ENCODE results near the gene MS4A4E. TPM values are rescaled to one million over a fixed set of nuclear protein-coding genes. Genes with fewer than 3 reads are reported as not detected.
"Not testable (repeated sequence)": the region's sequence is repeated elsewhere in the genome, so short reads cannot be mapped to it uniquely, and the experiment has no call there.

Gene MS4A4E
- total and polyA plus RNA-seq, 2 donors (not counting 3 experiments of a cell fraction or from before 2014, with no cell fraction given): not detected

DNA sequence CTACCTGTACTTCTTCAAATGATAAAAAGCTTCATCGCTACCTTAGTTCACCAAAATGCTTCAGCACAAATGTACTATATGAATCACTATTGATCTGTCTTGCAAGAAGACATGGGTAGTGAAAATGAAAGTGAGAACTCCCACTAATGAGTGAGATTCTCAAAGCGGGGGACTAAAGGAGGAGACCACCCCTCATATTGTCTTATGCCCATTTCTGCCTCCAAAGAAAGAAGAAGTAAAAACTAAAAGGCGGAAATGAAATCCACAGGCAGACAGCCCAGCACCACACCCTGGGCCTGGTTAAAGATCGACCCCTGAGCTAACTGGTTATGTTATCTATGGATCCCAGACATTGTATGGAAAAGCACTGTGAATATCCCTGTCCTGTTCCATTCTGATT, 50.4 kb downstream of the MS4A4E start:
- peaks cover 37% of the 10 kb centered on the region for H3K4me1 ChIP-seq (ENCODE audit: control insufficient read depth, extremely low read depth, insufficient read depth, low read length)
- H3K9me3 ChIP-seq (replicated peaks; ENCODE audit: control insufficient read depth, insufficient read depth, low read length); dilution Hi-C loops (cut with MboI; ENCODE audit: extremely low pct_ligation_motif_present, low sequenced_read_pairs); H3K27me3 ChIP-seq (ENCODE audit: control insufficient read depth in 2 of 2, insufficient read depth in 2 of 2, low read length in 2 of 2); H3K9ac ChIP-seq (replicated peaks; ENCODE audit: extremely low read depth, insufficient read depth, low read length); H4K20me1 ChIP-seq (replicated peaks; ENCODE audit: control insufficient read depth, extremely low read depth, insufficient read depth, low read length); H3K4me2 ChIP-seq (ENCODE audit: insufficient read depth, low read length); DNase-seq (ENCODE audit: low read depth, low spot score); H3K36me3 ChIP-seq (ENCODE audit: control insufficient read depth in 2 of 2, extremely low read depth in 1 of 2, insufficient read depth in 2 of 2, low read length in 2 of 2); H3K4me3 ChIP-seq (replicated peaks in 1 of 3; ENCODE audit: insufficient read depth in 1 of 3, low read depth in 1 of 3, low read length in 3 of 3); BruUV-seq (replicated peaks); FAIRE-seq; H3K79me2 ChIP-seq (ENCODE audit: control insufficient read depth, insufficient read depth, low read length); H3K9me1 ChIP-seq (replicated peaks; ENCODE audit: control insufficient read depth, extremely low read depth, insufficient read depth, low read length); H2AFZ ChIP-seq (ENCODE audit: low read depth, low read length): not testable (repeated sequence)
- CTCF ChIA-PET: interaction anchor here (1.1 to 5.6 kb wide), 6 partner anchors 9 to 274 kb away, joined by 3 to 88 read pairs (median 16); partner anchors contain the start of gene MS4A6A
- POLR2A ChIA-PET: interaction anchor here (1.6 kb wide), 1 partner anchor 23 kb away, joined by 5 read pairs; no protein-coding TSS in a partner anchor
- peak overlapping the region; percentile 92 for H3K27ac ChIP-seq (ENCODE audit: insufficient read depth, low read depth, low read length)
- intact Hi-C loops (cut with micrococcal nuclease): loop anchor here (10.0 kb wide), 1 partner anchor 638 kb away; no protein-coding TSS in a partner anchor

DNA sequence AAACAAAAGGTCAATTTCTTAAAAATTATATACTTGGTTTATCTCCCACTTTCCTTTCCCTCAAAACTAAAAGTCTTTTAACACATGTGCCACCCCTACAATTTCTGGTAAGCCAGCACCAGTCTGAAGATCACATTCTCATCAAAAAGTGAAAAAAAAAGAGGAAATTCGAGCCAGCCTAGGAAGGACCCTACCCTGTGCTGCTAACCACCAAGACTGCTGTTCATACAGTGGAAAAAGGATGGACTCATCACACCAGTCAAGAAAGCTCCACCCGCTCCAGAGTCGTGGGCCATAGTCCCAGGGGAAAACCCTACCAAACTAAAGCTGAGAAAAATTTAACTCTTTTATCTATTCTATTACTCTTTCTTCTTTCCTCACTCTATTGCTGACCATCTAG, 54.5 kb downstream of the MS4A4E start:
- H3K36me3 ChIP-seq (ENCODE audit: control insufficient read depth in 2 of 2, extremely low read depth in 1 of 2, insufficient read depth in 2 of 2, low read length in 2 of 2); H3K9me3 ChIP-seq (replicated peaks; ENCODE audit: control insufficient read depth, insufficient read depth, low read length); H3K27ac ChIP-seq (ENCODE audit: insufficient read depth, low read depth, low read length); H3K27me3 ChIP-seq (ENCODE audit: control insufficient read depth in 2 of 2, insufficient read depth in 2 of 2, low read length in 2 of 2); DNase-seq (ENCODE audit: low read depth, low spot score); H2AFZ ChIP-seq (ENCODE audit: low read depth, low read length); intact Hi-C loops (cut with micrococcal nuclease); H3K9ac ChIP-seq (replicated peaks; ENCODE audit: extremely low read depth, insufficient read depth, low read length); H3K4me2 ChIP-seq (ENCODE audit: insufficient read depth, low read length); H3K9me1 ChIP-seq (replicated peaks; ENCODE audit: control insufficient read depth, extremely low read depth, insufficient read depth, low read length); H3K4me3 ChIP-seq (replicated peaks in 1 of 3; ENCODE audit: insufficient read depth in 1 of 3, low read depth in 1 of 3, low read length in 3 of 3); POLR2A ChIA-PET; H3K79me2 ChIP-seq (ENCODE audit: control insufficient read depth, insufficient read depth, low read length); FAIRE-seq; BruUV-seq (replicated peaks); dilution Hi-C loops (cut with MboI; ENCODE audit: extremely low pct_ligation_motif_present, low sequenced_read_pairs); H4K20me1 ChIP-seq (replicated peaks; ENCODE audit: control insufficient read depth, extremely low read depth, insufficient read depth, low read length): not testable (repeated sequence)
- peaks cover 12% of the 10 kb centered on the region for H3K4me1 ChIP-seq (ENCODE audit: control insufficient read depth, extremely low read depth, insufficient read depth, low read length)
- CTCF ChIA-PET: interaction anchor here (1.5 kb wide), 1 partner anchor 63 kb away, joined by 8 read pairs; no protein-coding TSS in a partner anchor

DNA sequence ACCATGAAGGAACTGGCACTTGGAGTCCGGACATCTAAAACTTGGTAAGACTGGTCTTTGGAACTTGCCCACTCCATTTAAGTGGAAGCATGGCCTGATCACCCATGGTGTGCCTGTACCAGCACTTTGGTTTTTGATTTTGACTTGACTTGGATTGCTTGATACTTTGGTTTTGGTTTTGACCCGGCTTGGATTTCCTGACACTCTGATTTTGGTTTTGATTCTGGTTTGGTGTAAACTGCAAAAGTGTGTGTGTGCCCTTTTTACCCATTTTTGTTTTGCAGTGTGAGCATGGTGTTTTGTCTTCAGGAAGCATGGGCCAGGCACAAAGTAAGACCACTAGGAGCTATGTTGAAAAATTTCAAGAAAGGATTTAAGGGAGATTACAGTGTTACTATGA, 56.8 kb downstream of the MS4A4E start:
- H3K27me3 ChIP-seq (ENCODE audit: control insufficient read depth in 2 of 2, insufficient read depth in 2 of 2, low read length in 2 of 2); H3K4me2 ChIP-seq (ENCODE audit: insufficient read depth, low read length); H4K20me1 ChIP-seq (replicated peaks; ENCODE audit: control insufficient read depth, extremely low read depth, insufficient read depth, low read length); H3K36me3 ChIP-seq (ENCODE audit: control insufficient read depth in 2 of 2, extremely low read depth in 1 of 2, insufficient read depth in 2 of 2, low read length in 2 of 2); H3K9me1 ChIP-seq (replicated peaks; ENCODE audit: control insufficient read depth, extremely low read depth, insufficient read depth, low read length); dilution Hi-C loops (cut with MboI; ENCODE audit: extremely low pct_ligation_motif_present, low sequenced_read_pairs); H3K27ac ChIP-seq (ENCODE audit: insufficient read depth, low read depth, low read length); H3K4me3 ChIP-seq (replicated peaks in 1 of 3; ENCODE audit: insufficient read depth in 1 of 3, low read depth in 1 of 3, low read length in 3 of 3); DNase-seq (ENCODE audit: low read depth, low spot score); H3K9ac ChIP-seq (replicated peaks; ENCODE audit: extremely low read depth, insufficient read depth, low read length); CTCF ChIA-PET; POLR2A ChIA-PET; H2AFZ ChIP-seq (ENCODE audit: low read depth, low read length); H3K79me2 ChIP-seq (ENCODE audit: control insufficient read depth, insufficient read depth, low read length); FAIRE-seq; H3K9me3 ChIP-seq (replicated peaks; ENCODE audit: control insufficient read depth, insufficient read depth, low read length); intact Hi-C loops (cut with micrococcal nuclease); BruUV-seq (replicated peaks): not testable (repeated sequence)
- H3K4me1 ChIP-seq (ENCODE audit: control insufficient read depth, extremely low read depth, insufficient read depth, low read length): peaks cover 13% of the 10 kb centered on the region

DNA sequence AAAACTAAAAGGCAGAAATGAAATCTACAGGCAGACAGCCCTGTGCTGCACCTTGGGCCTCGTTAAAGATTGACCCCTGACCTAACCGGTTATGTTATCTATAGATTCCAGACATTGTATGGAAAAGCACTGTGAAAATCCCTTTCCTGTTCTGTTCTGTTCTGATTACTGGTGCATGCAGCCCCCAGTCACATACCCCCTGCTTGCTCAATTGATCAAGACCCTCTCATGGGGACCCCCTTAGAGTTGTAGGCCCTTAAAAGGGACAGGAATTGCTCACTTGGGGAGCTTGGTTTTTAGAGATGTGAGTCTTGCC, 57.5 kb downstream of the MS4A4E start:
- CTCF ChIA-PET: interaction anchor here (3.9 kb wide), 1 partner anchor 8 kb away, joined by 21 read pairs; no protein-coding TSS in a partner anchor
- POLR2A ChIA-PET: not testable (repeated sequence)

More for the DNA sequence above, 57.5 kb downstream of the MS4A4E start:
- H3K4me2 ChIP-seq (ENCODE audit: insufficient read depth, low read length); DNase-seq (ENCODE audit: low read depth, low spot score); H3K9ac ChIP-seq (replicated peaks; ENCODE audit: extremely low read depth, insufficient read depth, low read length); dilution Hi-C loops (cut with MboI; ENCODE audit: extremely low pct_ligation_motif_present, low sequenced_read_pairs); intact Hi-C loops (cut with micrococcal nuclease); H2AFZ ChIP-seq (ENCODE audit: low read depth, low read length); H3K27me3 ChIP-seq (ENCODE audit: control insufficient read depth in 2 of 2, insufficient read depth in 2 of 2, low read length in 2 of 2); H3K79me2 ChIP-seq (ENCODE audit: control insufficient read depth, insufficient read depth, low read length); H3K4me3 ChIP-seq (replicated peaks in 1 of 3; ENCODE audit: insufficient read depth in 1 of 3, low read depth in 1 of 3, low read length in 3 of 3); BruUV-seq (replicated peaks); H3K36me3 ChIP-seq (ENCODE audit: control insufficient read depth in 2 of 2, extremely low read depth in 1 of 2, insufficient read depth in 2 of 2, low read length in 2 of 2); H3K9me3 ChIP-seq (replicated peaks; ENCODE audit: control insufficient read depth, insufficient read depth, low read length); H3K9me1 ChIP-seq (replicated peaks; ENCODE audit: control insufficient read depth, extremely low read depth, insufficient read depth, low read length); H3K27ac ChIP-seq (ENCODE audit: insufficient read depth, low read depth, low read length); H4K20me1 ChIP-seq (replicated peaks; ENCODE audit: control insufficient read depth, extremely low read depth, insufficient read depth, low read length); FAIRE-seq: not testable (repeated sequence)
- H3K4me1 ChIP-seq (ENCODE audit: control insufficient read depth, extremely low read depth, insufficient read depth, low read length): peaks cover 13% of the 10 kb centered on the region

Data from endothelial cell of umbilical vein (primary cell).